ENCODE data around the gene COA4. TPM values are rescaled to one million over a fixed set of nuclear protein-coding genes. Genes with fewer than 3 reads are reported as not detected.
A peak's percentile ranks its signal among the peaks of the same experiment; 100 is the strongest.

Gene COA4
- total RNA-seq, 4 donors from 2014 or later, result 53.3 to 73.2 (median 57.5) TPM

DNA sequence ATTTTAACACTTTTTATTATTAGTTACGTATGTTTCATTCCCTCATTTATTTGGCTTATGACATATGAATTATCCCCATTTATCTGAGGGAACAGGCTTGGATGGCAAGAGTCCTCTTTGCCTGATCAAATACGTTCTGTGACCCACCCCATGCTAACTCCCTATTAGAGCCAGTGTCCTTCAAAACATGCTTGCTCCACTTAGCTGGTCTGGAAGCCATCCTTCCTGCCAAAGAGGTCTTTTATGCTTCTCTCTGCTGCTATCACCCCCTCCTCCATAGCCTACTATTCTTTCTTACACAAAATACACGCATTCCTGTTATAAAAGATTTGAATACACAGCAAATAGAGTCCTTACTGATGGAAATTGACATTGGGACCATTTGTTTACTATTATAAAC lies 6.4 kb downstream of the COA4 start:
- H3K27me3 ChIP-seq, result no peaks in the 10 kb centered on the region
- peaks cover 3 to 30% (median 28%) of the 10 kb centered on the region in 4 donors for H3K4me1 ChIP-seq
- no peak for DNase-seq (ENCODE audit: extremely low spot score)
- WGBS, result 86% methylated on average over 3 of the region's 3 CpGs
- no peaks in the 10 kb centered on the region for H3K9me3 ChIP-seq
- no peak overlapping the region for H3K4me3 ChIP-seq
- no peak overlapping the region for H3K27ac ChIP-seq (replicated peaks in 1 of 4)
- no peak for TF ChIP-seq POLR2AphosphoS5 (IDR thresholded peaks at IDR 0.05)
- TF ChIP-seq, protein P1, sequence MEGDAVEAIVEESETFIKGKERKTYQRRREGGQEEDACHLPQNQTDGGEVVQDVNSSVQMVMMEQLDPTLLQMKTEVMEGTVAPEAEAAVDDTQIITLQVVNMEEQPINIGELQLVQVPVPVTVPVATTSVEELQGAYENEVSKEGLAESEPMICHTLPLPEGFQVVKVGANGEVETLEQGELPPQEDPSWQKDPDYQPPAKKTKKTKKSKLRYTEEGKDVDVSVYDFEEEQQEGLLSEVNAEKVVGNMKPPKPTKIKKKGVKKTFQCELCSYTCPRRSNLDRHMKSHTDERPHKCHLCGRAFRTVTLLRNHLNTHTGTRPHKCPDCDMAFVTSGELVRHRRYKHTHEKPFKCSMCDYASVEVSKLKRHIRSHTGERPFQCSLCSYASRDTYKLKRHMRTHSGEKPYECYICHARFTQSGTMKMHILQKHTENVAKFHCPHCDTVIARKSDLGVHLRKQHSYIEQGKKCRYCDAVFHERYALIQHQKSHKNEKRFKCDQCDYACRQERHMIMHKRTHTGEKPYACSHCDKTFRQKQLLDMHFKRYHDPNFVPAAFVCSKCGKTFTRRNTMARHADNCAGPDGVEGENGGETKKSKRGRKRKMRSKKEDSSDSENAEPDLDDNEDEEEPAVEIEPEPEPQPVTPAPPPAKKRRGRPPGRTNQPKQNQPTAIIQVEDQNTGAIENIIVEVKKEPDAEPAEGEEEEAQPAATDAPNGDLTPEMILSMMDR (IDR thresholded peaks at IDR 0.05), result no peak
- no peak for TF ChIP-seq EP300 (IDR thresholded peaks at IDR 0.05)
- no peak for TF ChIP-seq POLR2A (IDR thresholded peaks at IDR 0.05; ENCODE audit: low read depth)
- intact Hi-C loops (cut with DNase I), result no loop called here
- H3K36me3 ChIP-seq, result peaks cover 5 to 61% (median 32%) of the 10 kb centered on the region in 4 donors

DNA sequence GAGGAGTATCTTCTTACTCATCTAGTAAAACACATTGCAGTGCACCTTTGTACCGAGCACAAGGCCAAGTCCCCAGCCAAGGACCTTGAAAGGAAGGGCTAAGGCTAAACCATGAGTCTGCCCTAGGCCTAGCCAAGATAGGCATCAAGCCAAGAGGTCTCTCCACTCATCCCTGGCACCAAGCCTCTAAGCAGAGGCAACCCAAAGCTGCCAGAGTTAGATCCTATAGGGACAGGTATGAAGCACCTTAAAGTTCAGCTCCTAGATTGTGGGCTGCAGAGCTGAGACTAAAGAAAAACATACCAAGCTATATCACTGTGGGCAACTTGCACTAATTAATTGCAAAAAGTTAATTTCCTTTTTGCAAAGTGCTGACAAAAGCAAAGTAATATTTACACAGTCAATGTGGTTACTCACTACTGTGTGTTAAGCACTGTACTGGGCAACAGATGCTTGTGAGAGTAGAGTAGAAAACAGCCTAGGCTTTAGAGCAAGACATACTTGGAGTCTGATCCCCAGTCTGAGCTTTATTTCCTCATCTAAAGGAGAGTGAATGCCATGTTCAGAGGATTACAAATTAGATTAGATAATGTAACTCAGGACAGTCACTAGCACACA lies 7.2 kb downstream of the COA4 start:
- peaks cover 5 to 61% (median 36%) of the 10 kb centered on the region in 4 donors for H3K36me3 ChIP-seq
- H3K27ac ChIP-seq (replicated peaks in 1 of 4), result no peak overlapping the region
- no peaks in the 10 kb centered on the region for H3K27me3 ChIP-seq
- peaks cover 0 to 25% (median 20%) of the 10 kb centered on the region in 4 donors for H3K4me1 ChIP-seq
- TF ChIP-seq POLR2AphosphoS5 (IDR thresholded peaks at IDR 0.05), result no peak
- TF ChIP-seq POLR2A (IDR thresholded peaks at IDR 0.05; ENCODE audit: low read depth), result no peak
- TF ChIP-seq, protein P1 (IDR thresholded peaks at IDR 0.05), result no peak
- no peak for TF ChIP-seq EP300 (IDR thresholded peaks at IDR 0.05)
- H3K4me3 ChIP-seq, result no peak overlapping the region
- WGBS, result 79% methylated on average over 1 of the region's 1 CpG
- intact Hi-C loops (cut with DNase I), result no loop called here
- H3K9me3 ChIP-seq, result no peaks in the 10 kb centered on the region
- no peak for DNase-seq (ENCODE audit: extremely low spot score)

DNA sequence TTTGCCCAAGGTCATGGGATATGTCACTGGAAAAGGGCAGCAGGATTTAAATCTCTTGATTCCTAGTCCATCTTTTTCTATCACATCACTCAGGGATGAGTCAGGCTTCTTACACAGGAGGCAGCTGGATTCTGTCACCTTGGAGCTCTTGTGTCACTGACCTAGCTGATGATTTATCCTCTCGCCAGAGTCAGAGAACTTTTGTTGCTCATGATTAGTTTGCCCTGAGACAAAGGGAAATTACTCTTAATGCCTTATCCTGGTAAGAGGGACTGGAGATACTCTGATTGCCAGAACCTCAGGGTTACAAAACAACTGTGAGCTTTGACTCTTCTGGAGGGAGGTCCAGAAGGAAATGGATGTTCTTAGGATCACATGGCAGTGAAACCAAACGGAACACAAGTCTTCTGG lies 10.1 kb downstream of the COA4 start:
- WGBS, result 71% methylated on average over 2 of the region's 2 CpGs
- Histone ChIP-seq H3K36me3 (peaks cover 0 to 52% (median 25%) of the 10 kb centered on the region in 4 donors), H3K4me3 (no peak overlapping the region), H3K4me1 (peaks cover 0 to 20% (median 17%) of the 10 kb centered on the region in 4 donors), H3K27me3 (no peaks in the 10 kb centered on the region), H3K27ac (replicated peaks in 1 of 4) (peak overlapping the region; percentile 48 to 69 (median 53)), H3K9me3 (no peaks in the 10 kb centered on the region)
- no peak for TF ChIP-seq POLR2A (IDR thresholded peaks at IDR 0.05; ENCODE audit: low read depth)
- TF ChIP-seq POLR2AphosphoS5 (IDR thresholded peaks at IDR 0.05), result peak; percentile 55 to 83
- intact Hi-C loops (cut with DNase I), result no loop called here
- DNase-seq (ENCODE audit: extremely low spot score), result no peak

DNA sequence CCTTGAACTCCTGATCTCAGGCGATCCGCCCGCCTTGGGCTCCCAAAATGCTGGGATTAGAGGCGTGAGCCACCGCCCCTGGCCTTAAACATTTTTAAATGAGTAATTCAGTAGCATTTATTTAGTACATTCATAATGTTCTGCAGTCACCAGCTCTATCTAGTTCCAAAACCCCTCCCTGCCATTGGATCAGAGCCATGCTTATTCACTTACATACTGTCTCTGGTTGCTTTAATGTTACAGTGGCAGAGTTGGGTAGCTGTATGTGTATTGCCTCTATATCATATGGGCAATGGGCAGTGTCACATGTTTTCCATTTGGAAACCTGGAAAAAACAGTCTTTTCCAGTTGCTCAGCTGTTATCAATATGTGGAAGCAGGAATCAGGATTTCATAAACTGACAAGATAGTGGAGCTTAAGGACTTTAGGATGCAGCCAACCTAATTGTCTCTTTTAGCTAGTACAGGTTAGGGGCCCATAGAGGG lies 10.5 kb downstream of the COA4 start:
- peaks cover 0 to 52% (median 24%) of the 10 kb centered on the region in 4 donors for H3K36me3 ChIP-seq
- no peak for DNase-seq (ENCODE audit: extremely low spot score)
- no peak overlapping the region for H3K4me3 ChIP-seq
- peak overlapping the region; percentile 48 to 69 (median 53) for H3K27ac ChIP-seq (replicated peaks in 1 of 4)
- H3K9me3 ChIP-seq, result no peaks in the 10 kb centered on the region
- intact Hi-C loops (cut with DNase I), result no loop called here
- TF ChIP-seq, protein P1 (IDR thresholded peaks at IDR 0.05), result no peak
- TF ChIP-seq POLR2AphosphoS5 (IDR thresholded peaks at IDR 0.05) (no peak), POLR2A (IDR thresholded peaks at IDR 0.05; ENCODE audit: low read depth) (no peak), EP300 (IDR thresholded peaks at IDR 0.05) (no peak)
- WGBS, result 79% methylated on average over 5 of the region's 5 CpGs
- no peaks in the 10 kb centered on the region for H3K27me3 ChIP-seq
- peaks cover 0 to 20% (median 17%) of the 10 kb centered on the region in 4 donors for H3K4me1 ChIP-seq

DNA sequence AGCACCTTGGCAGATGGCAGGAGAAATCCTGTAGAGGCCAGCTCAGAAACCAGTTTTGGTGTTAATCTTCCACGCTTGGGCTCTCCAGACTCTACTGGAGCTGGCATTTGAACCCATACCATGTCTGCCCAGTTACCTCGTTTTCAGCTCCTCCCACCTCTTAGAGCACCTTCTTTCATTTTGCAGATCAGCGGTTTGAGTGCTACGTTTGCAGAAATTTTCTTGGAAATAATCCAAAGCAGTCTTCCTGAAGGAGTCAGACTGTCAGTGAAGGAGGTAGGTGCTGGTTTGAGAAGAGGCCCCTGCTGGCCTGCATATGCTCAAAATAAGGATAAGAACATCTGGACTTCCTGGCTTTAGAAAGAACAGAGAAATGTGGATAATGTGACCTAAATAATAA lies 13.7 kb downstream of the COA4 start:
- no peak for TF ChIP-seq POLR2A (IDR thresholded peaks at IDR 0.05; ENCODE audit: low read depth)
- TF ChIP-seq EP300 (IDR thresholded peaks at IDR 0.05), result no peak
- TF ChIP-seq POLR2AphosphoS5 (IDR thresholded peaks at IDR 0.05), result no peak
- TF ChIP-seq, protein P1 (IDR thresholded peaks at IDR 0.05), result no peak
- H3K36me3 ChIP-seq, result peaks cover 0 to 45% (median 28%) of the 10 kb centered on the region in 4 donors
- H3K4me3 ChIP-seq, result no peak overlapping the region
- intact Hi-C loops (cut with DNase I), result no loop called here
- H3K27ac ChIP-seq (replicated peaks in 1 of 4), result no peak overlapping the region
- no peaks in the 10 kb centered on the region for H3K9me3 ChIP-seq
- no peaks in the 10 kb centered on the region for H3K27me3 ChIP-seq
- WGBS, result 72% methylated on average over 4 of the region's 4 CpGs
- no peak for DNase-seq (ENCODE audit: extremely low spot score)
- peaks cover 0 to 20% (median 17%) of the 10 kb centered on the region in 4 donors for H3K4me1 ChIP-seq
